GM19023 (cell line): Measurements from ENCODE around the gene ALDH1A1.
"Not testable (repeated sequence)": the region's sequence is repeated elsewhere in the genome, so short reads cannot be mapped to it uniquely, and the experiment has no call there.

ENCODE experiments used
- ATAC-seq: cut with Tn5 transposase; IDR thresholded peaks from one replicate; pipeline ENCODE4 v1.9.1; 2021; ENCODE audit warnings: mild to moderate bottlenecking, moderate library complexity; ENCODE audit not compliant: unreplicated experiment

ALDH1A1 gene

GRCh38 chr9:72945391-72945790, 7.5 kb downstream of the ALDH1A1 start:
- ATAC-seq = no peak

GRCh38 chr9:72943844-72944462, 8.9 kb downstream of the ALDH1A1 start:
- no peak for ATAC-seq

GRCh38 chr9:72942451-72942850, 10.4 kb downstream of the ALDH1A1 start:
- ATAC-seq = no peak

DNA sequence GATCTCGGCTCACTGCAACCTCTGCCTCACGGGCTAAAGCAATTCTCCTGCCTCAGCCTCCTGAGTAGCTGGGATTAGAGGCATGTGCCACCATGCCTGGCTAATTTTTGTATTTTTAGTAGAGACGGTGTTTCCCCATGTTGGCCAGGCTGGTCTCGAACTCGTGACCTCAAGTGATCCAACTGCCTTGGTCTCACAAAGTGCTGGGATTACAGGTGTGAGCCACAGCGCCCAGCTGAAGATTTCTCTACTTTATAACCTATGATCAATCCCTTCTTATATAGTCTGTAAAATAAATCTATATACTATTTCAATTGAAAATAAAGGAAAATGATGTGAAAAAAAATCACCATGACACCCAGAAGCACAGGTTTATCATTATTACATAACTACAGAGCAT, 13.3 kb downstream of the ALDH1A1 start:
- ATAC-seq = not testable (repeated sequence)

- ATAC-seq = no peak
These were observed 15.3 kb downstream of the ALDH1A1 start for GRCh38 chr9:72937545-72937944.

DNA sequence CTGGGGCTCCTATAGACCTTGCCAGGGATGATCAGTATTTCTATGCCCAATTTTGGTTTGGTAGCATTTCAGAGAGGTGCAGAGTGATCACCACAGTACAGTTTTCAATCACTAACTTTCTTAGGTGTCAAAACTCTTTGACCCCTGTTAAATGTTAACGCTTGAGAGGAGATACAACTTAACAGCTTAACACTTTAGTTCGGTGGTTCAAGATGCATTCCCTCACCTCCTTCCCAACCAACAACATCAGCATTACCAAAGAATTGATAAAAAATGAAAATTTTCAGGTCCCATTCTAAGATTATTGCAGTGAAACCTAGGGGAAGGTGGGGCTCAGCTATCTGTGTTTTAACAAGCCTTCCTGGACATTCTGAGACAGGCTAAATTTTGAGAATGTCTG, 16.2 kb downstream of the ALDH1A1 start:
- no peak for ATAC-seq

DNA sequence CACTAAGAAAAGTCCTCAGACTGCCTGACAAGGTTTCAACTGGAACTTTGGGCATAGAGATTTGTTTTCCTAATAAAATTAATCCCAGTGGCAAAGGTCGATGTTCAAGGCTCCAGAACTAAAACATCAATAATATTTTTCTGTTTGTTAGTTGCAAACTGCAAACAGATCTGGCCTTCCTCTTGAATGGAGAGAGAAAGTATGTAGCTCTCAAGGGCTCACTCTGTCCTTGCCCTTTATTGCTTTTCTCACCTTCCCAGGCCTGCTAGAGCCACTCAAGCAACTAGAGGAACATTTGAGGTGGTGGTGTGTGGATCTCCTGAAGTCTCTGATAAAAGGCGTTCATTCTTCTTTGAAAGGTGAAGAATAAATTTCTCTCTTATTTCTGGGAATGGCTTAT, 16.6 kb downstream of the ALDH1A1 start:
- ATAC-seq = no peak

DNA sequence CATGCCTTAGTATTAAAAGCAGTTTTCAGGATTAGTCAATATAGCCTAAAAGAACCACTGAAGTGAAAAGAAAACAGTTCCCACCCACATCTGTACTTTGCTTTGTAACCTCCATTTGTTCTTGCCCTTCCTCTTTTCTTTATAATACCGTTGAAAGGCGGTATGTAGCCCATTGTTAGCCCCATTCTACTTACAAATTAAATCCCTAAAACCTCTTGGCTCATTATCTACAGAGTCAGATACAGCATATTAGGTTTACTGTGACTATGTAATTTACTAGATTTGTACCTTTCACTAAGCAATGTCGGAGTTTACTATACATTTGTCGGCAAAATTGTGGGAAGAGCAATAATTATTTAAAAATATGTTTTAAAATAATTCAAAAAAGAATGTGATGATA, 17.3 kb downstream of the ALDH1A1 start:
- no peak for ATAC-seq

DNA sequence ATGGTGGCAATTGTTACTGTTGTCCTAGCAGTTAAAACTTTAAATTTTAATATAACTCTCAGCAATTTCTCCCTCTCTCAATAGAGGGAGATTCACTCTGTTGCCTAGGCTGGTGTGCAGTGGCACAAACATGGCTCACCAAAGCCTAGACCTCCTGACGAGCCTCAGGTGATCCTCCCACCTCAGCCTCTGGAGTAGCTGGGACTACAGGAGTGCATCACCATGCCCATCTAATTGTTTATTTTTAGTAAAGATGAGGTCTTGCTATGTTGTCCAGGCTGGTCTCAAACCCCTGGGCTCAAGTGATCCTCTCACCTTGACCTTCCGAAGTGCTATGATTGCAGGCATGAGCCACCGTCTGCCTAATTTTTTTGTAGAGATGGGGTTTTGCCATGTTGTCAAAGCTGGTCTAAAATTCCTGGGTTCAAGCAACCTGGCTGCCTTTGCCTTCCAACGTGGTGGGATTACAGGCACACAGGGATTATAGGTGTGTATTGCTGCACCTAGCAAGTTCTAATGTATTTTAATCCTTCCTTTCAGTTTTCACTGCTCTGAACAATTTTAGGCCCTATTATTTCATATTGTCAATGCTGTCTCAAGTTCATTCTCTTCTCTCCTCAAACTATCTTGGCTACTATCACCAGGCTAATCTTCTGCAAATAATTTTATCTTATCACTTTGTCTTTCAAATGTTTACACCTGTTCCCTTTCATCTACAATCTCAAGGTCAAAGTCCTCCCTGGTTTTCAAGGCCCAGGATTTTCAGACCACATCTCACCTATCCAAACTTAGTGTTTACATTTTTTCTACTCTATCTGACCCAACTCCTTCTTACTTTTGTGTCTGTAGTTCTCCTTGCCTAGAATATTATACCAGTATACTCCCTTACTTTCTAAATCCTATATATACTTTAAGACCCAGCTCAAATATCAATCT, 18.9 kb downstream of the ALDH1A1 start:
- no peak for ATAC-seq

DNA sequence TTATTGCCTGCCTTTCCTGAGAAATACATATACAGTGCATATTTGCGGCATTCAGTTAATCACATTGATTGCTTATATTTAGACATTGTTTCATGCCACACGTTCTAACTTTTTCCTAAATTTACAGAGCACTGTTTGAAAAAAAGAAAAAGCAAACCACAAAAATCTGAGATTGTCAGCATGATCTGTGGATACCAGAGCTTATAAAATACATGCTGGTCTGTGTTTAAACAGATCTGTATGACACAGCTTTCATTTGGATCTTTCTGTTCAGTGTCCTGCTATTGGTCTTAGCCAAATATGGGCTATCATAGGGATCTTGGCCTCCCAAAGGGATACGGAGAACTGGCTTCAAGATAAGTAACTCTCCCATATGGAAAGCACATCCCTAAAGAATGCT, 20.2 kb downstream of the ALDH1A1 start:
- no peak for ATAC-seq

- no peak for ATAC-seq
These were observed 21.0 kb downstream of the ALDH1A1 start for GRCh38 chr9:72931897-72932296.

DNA sequence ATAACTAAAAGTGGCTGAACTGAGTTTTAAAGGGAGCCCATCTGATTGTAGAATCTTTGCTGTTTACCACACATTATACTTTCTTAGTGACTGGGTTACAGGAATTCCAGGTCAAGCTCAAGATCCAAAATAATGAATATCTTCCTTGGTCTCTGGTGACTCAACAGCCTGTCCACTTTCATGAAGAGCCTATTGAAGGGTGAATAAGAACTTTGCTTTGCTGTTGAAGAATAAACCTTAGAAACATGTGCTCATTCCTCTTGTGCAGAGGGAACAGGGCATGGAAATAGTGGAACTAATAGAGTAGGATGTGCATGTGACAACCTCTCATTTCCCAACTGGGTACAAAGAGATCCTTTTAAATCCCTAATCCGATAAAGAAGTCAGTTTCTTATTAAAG, 21.4 kb downstream of the ALDH1A1 start:
- no peak for ATAC-seq

DNA sequence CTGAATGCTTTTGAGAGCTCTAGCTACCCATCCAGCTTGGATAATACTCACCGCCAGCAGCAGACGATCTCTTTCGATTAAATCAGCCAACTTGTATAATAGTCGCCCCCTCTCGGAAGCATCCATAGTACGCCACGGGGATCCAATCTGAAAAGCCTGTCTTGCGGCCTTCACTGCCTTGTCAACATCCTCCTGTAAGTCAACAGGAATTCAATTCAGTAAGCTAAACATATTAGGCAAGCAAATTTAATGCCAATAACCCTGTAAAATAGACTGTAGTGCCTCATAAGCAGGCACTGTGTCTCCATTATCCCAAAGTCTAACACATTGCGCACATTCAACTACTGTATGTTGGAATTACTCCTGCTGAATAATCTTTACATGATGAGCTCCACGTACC, 22.0 kb downstream of the ALDH1A1 start:
- ATAC-seq = no peak

- no peak for ATAC-seq
These were observed 23.3 kb downstream of the ALDH1A1 start for GRCh38 chr9:72929542-72929941.

DNA sequence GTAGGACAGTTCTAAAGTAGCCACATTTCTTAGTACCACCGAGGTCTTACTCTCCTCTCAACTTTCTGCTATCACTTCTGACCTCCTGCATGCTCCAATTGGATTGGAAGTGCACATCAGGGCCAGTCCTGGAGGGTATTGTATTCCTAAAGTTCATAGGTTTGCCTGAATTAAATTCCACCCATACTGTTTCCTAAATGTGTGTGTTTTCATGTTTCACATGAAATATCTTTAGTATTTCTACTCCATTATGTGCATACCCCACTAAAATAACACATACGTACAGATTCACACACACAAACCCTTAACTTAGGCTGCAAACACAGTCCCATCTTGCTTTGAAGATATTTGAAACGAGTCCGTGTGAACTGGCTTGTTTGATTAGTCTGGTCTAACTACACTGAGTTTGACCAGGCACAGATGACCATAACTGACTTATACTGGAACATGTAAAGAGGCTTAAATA, 24.8 kb downstream of the ALDH1A1 start:
- ATAC-seq = no peak

DNA sequence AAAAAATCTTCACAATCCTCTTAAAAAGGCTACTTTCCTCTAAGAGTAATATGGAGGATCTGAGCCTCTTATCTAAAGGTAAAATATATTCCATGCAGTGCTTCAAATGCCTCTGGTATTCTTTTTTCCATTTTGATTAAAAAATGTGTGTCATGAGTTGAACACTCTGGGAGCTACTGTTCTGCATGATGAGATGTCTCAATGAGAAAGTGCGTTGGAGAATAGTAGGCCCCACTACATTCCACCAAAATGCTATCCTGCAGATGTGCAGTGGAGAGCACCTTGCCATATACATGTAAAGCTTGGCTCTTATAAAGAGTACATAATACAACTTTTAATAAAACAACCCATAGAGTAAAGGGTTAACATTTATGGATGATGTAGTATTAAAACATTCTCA, 26.3 kb downstream of the ALDH1A1 start:
- ATAC-seq = no peak

- ATAC-seq = no peak
These were observed 27.0 kb downstream of the ALDH1A1 start for GRCh38 chr9:72925891-72926290.

GRCh38 chr9:72925126-72925789, 27.6 kb downstream of the ALDH1A1 start:
- ATAC-seq = no peak

GRCh38 chr9:72924154-72924790, 28.6 kb downstream of the ALDH1A1 start:
- no peak for ATAC-seq

DNA sequence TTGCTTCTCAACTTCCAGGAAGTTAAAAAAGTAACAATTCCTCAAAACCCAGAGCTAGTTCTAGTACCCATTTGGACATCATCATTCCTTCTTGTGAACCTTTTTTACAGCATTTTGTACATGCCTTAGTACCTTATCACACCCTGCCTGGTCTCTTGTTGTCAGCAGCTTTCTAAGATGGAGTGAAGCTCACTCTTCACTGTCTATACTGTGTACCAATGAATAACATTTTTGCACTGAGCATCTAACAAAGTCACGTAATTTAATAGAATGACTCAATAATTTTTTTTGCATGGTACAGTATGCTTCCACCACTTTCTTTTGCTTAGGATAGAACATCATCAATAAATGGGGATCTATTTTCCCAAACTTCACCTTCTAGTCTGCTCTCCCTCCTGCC, 29.8 kb downstream of the ALDH1A1 start:
- no peak for ATAC-seq
